ENCODE results near the gene GPR176. TPM values are rescaled to one million over a fixed set of nuclear protein-coding genes. Genes with fewer than 3 reads are reported as not detected.

Gene GPR176
- total RNA-seq, 4 donors from 2014 or later: 1.7 to 8.4 (median 5.4) TPM

DNA sequence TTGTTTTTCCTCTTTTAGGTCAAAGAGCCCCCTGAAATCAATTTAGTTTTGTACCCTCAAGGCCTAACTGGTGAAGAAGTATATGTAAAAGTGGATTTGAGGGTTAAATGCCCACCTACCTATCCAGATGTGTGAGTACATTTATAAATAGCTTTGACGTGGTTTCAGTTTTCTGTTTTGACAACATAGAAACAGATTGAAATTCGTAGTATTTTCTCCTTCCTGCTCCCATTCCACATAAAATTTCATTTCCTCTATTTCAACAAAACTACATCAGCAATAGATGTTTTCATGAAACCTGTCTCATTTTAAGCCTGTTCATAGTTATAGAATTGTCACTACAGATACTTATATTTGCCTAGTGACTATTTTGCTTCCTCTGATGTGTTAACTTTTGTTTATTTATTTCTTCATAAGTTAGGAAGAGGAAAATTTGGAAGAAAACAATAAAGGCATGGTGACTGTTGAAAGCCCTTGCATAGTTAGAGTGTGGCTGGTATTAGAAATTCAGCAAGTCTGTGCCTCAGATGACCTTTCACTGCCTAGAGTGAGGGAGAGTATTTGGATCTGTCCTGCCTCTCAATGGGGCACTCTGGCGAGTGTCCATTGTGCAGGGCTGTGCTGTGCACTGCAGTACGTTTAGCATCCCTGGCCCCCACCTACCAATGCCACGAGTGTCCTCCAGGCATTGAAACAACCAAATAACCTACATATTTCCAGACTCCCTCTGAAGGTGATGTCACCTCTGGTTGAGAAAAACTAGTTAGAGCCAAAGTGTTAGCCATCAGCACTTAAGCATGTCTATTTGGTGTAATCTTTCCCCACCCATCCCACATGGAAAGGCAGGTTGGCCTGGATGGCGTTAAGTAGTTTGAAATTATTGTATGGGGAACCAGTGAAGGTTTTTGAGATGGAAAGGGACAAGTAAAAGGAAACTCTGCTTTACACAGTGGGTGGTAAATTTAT, 19.7 kb upstream of the GPR176 start:
- Histone ChIP-seq H3K4me1 (peaks cover 21 to 57% (median 45%) of the 10 kb centered on the region in 4 donors), H3K27ac (replicated peaks in 1 of 4) (no peak overlapping the region), H3K36me3 (peaks cover 6 to 48% (median 30%) of the 10 kb centered on the region in 4 donors), H3K27me3 (no peaks in the 10 kb centered on the region), H3K9me3 (no peaks in the 10 kb centered on the region), H3K4me3 (no peak overlapping the region)
- no peak for DNase-seq (ENCODE audit: extremely low spot score)
- intact Hi-C loops (cut with DNase I): loop anchor here (5.0 kb wide), 1 partner anchor 152 kb away; no protein-coding TSS in a partner anchor
- WGBS: 57% methylated on average over 6 of the region's 6 CpGs
- TF ChIP-seq EP300 (IDR thresholded peaks at IDR 0.05): no peak
- TF ChIP-seq POLR2AphosphoS5 (IDR thresholded peaks at IDR 0.05): no peak

DNA sequence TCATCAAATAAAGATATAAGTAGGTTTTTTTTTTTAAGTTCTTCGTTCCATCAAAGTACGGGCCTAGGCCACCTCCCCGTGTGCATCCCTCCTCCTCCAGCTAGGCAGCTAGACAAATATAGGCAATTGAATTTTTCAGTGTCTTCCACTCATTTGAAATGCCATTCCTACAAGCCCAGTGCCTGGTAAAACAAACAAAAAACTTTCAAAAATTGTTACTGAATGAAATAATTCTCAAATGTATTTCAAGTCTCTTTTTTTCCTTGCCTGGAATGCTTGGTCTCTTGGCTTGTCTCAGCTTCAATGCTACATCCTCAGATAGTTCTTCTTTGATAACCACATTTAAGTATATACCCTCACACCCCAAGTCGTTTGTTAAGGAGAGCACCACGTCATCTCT, 17.6 kb upstream of the GPR176 start:
- H3K4me1 ChIP-seq: peaks cover 22 to 60% (median 55%) of the 10 kb centered on the region in 4 donors
- H3K9me3 ChIP-seq: no peaks in the 10 kb centered on the region
- intact Hi-C loops (cut with DNase I): loop anchor here (5.0 kb wide), 1 partner anchor 150 kb away; no protein-coding TSS in a partner anchor
- no peak for DNase-seq (ENCODE audit: extremely low spot score)
- H3K4me3 ChIP-seq: no peak overlapping the region
- peaks cover 0 to 32% (median 17%) of the 10 kb centered on the region in 4 donors for H3K36me3 ChIP-seq
- H3K27ac ChIP-seq (replicated peaks in 1 of 4): no peak overlapping the region
- TF ChIP-seq POLR2AphosphoS5 (IDR thresholded peaks at IDR 0.05): no peak
- TF ChIP-seq, protein P1, sequence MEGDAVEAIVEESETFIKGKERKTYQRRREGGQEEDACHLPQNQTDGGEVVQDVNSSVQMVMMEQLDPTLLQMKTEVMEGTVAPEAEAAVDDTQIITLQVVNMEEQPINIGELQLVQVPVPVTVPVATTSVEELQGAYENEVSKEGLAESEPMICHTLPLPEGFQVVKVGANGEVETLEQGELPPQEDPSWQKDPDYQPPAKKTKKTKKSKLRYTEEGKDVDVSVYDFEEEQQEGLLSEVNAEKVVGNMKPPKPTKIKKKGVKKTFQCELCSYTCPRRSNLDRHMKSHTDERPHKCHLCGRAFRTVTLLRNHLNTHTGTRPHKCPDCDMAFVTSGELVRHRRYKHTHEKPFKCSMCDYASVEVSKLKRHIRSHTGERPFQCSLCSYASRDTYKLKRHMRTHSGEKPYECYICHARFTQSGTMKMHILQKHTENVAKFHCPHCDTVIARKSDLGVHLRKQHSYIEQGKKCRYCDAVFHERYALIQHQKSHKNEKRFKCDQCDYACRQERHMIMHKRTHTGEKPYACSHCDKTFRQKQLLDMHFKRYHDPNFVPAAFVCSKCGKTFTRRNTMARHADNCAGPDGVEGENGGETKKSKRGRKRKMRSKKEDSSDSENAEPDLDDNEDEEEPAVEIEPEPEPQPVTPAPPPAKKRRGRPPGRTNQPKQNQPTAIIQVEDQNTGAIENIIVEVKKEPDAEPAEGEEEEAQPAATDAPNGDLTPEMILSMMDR (IDR thresholded peaks at IDR 0.05): no peak
- no peak for TF ChIP-seq EP300 (IDR thresholded peaks at IDR 0.05)
- no peaks in the 10 kb centered on the region for H3K27me3 ChIP-seq
- WGBS: 91% methylated on average over 5 of the region's 5 CpGs

DNA sequence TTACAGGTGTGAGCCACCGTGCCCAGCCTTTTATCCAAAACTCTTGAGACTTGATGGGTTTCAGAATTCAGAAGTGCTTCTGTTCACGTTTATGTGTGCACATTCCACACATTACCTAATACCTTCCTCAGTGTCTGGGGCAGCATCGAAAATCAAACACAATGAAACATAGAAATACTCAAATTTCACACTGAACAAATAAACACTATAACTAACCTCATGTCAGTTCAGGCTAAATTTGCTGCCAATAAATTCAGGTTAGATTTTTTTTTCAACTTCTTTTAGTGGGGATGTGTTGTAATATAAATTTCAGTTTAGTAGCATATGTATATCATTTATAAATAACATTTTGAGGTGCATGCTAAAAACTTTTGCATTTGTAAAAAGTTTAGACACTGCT, 16.6 kb upstream of the GPR176 start:
- H3K36me3 ChIP-seq: peaks cover 0 to 22% (median 17%) of the 10 kb centered on the region in 4 donors
- DNase-seq (ENCODE audit: extremely low spot score): no peak
- TF ChIP-seq POLR2A (IDR thresholded peaks at IDR 0.05; ENCODE audit: low read depth) (no peak), POLR2AphosphoS5 (IDR thresholded peaks at IDR 0.05) (no peak), EP300 (IDR thresholded peaks at IDR 0.05) (no peak)
- TF ChIP-seq, protein P1 (IDR thresholded peaks at IDR 0.05): no peak
- intact Hi-C loops (cut with DNase I): loop anchor here (5.0 kb wide), 1 partner anchor 149 kb away; no protein-coding TSS in a partner anchor
- no peaks in the 10 kb centered on the region for H3K9me3 ChIP-seq
- H3K4me1 ChIP-seq: peaks cover 22 to 57% (median 53%) of the 10 kb centered on the region in 4 donors
- no peaks in the 10 kb centered on the region for H3K27me3 ChIP-seq
- no peak overlapping the region for H3K27ac ChIP-seq (replicated peaks in 1 of 4)
- no peak overlapping the region for H3K4me3 ChIP-seq
- WGBS: 81% methylated on average over 3 of the region's 3 CpGs

DNA sequence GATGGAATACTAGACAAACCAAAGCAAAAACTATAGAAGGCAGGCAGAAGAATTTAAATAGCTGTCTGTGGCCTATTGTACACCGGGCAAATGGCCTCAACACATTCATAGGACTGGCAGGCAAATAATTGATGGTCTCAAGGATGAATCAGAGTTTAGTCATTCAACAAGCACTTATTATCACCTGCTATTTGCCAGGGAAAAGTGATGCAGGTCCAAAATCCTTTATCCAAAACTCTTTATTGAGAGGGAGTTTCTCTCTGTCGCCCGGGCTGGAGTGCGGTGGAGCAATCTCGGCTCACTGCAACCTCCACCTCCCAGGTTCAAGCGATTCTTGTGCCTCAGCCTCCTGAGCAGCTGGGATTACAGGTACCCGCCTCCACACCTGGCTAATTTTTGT, 16.1 kb upstream of the GPR176 start:
- intact Hi-C loops (cut with DNase I): loop anchor here (5.0 kb wide), 1 partner anchor 149 kb away; no protein-coding TSS in a partner anchor
- peaks cover 0 to 17% (median 15%) of the 10 kb centered on the region in 4 donors for H3K36me3 ChIP-seq
- H3K4me1 ChIP-seq: peaks cover 22 to 57% (median 53%) of the 10 kb centered on the region in 4 donors
- no peak overlapping the region for H3K27ac ChIP-seq (replicated peaks in 1 of 4)
- H3K9me3 ChIP-seq: no peaks in the 10 kb centered on the region
- H3K4me3 ChIP-seq: no peak overlapping the region
- no peaks in the 10 kb centered on the region for H3K27me3 ChIP-seq
- WGBS: 94% methylated on average over 7 of the region's 7 CpGs
- no peak for DNase-seq (ENCODE audit: extremely low spot score)
- TF ChIP-seq EP300 (IDR thresholded peaks at IDR 0.05) (no peak), POLR2A (IDR thresholded peaks at IDR 0.05; ENCODE audit: low read depth) (no peak), POLR2AphosphoS5 (IDR thresholded peaks at IDR 0.05) (no peak)
- TF ChIP-seq, protein P1 (IDR thresholded peaks at IDR 0.05): no peak

DNA sequence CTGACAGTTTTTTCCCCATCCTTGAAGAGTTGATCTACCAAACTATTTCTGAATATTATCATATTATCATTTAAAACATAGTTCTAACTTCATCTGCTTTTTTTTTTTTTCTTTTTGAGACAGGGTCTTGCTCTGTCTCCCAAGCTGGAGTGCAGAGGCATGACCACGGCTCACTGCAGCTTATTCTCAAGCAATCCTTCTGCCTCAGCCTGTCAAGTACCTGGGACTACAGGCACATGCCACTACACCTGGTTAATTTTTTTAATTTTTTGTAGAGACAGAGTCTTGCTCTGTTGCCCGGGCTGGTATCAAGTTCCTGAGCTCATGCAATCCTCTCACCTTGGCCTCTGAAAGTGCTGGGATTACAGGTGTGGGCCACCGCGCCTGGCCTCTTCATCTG, 15.2 kb upstream of the GPR176 start:
- Histone ChIP-seq H3K36me3 (peaks cover 0 to 8% (median 6%) of the 10 kb centered on the region in 4 donors), H3K9me3 (no peaks in the 10 kb centered on the region), H3K4me3 (peak overlapping the region in 2 of 4 donors; percentile 77 to 78), H3K27ac (replicated peaks in 1 of 4) (no peak overlapping the region), H3K27me3 (no peaks in the 10 kb centered on the region), H3K4me1 (peaks cover 21 to 57% (median 53%) of the 10 kb centered on the region in 4 donors)
- no peak for TF ChIP-seq EP300 (IDR thresholded peaks at IDR 0.05)
- TF ChIP-seq, protein P1 (IDR thresholded peaks at IDR 0.05): no peak
- no peak for TF ChIP-seq POLR2AphosphoS5 (IDR thresholded peaks at IDR 0.05)
- no peak for TF ChIP-seq POLR2A (IDR thresholded peaks at IDR 0.05; ENCODE audit: low read depth)
- DNase-seq (ENCODE audit: extremely low spot score): no peak
- WGBS: 89% methylated on average over 4 of the region's 4 CpGs
- intact Hi-C loops (cut with DNase I): loop anchor here (5.0 kb wide), 1 partner anchor 148 kb away; no protein-coding TSS in a partner anchor
